Skeletal muscle satellite cell (primary cell): Measurements from ENCODE around the gene PLIN5.

Experiments used
- H3K27me3 ChIP-seq: 2 replicates; pipeline ENCODE4 v1.7.0; 2013; ENCODE audit warnings: low read length; ENCODE audit not compliant: control insufficient read depth, insufficient read depth
- H3K36me3 ChIP-seq: 2 replicates; pipeline ENCODE4 v1.7.0; 2013; ENCODE audit warnings: mild to moderate bottlenecking, control low read depth, low read length; ENCODE audit not compliant: insufficient read depth
- H3K4me1 ChIP-seq: 2 replicates; pipeline ENCODE4 v1.7.0; 2013; ENCODE audit warnings: low read length; ENCODE audit not compliant: control insufficient read depth, insufficient read depth
- H3K4me2 ChIP-seq: 2 replicates; pipeline ENCODE4 v1.7.0; 2013; ENCODE audit warnings: mild to moderate bottlenecking, low read length
- H3K4me3 ChIP-seq: 2 replicates; pipeline ENCODE4 v1.7.0; 2013; ENCODE audit warnings: low read length
- H3K9ac ChIP-seq: 2 replicates; pipeline ENCODE4 v1.7.0; 2013; ENCODE audit warnings: mild to moderate bottlenecking, low read depth, low read length, moderate library complexity
- H3K9me3 ChIP-seq: replicated peaks from 2 replicates; pipeline ENCODE4 v1.7.0; 2013; ENCODE audit warnings: mild to moderate bottlenecking, control low read depth, low read length

The PLIN5 gene

GRCh38 chr19:4504297-4504701 lies 30.7 kb downstream of the PLIN5 start:
- H3K4me2 ChIP-seq = no peak overlapping the region
- peaks cover 17% of the 10 kb centered on the region for H3K4me1 ChIP-seq
- no peak overlapping the region for H3K9ac ChIP-seq
- H3K27me3 ChIP-seq = no peaks in the 10 kb centered on the region
- H3K9me3 ChIP-seq = no peaks in the 10 kb centered on the region
- no peak overlapping the region for H3K4me3 ChIP-seq
- peaks cover 25% of the 10 kb centered on the region for H3K36me3 ChIP-seq

DNA sequence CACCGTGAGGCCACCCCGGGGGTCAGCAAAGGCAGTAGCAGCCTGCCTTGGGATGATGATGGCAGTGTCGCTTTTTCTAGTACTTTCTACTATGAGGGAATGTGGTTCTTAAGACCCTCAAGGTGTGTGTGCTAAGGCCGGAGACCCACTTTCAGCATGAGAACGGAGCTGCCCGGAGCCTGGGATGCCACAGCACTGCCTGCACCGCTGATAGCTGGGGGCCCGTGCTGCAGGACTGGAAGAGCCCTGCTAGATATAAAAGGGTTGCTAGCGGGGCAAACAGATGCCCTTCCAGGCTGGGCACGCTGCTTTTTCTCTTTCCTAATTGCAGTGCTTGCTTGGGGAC lies 31.2 kb downstream of the PLIN5 start:
- H3K9me3 ChIP-seq = no peaks in the 10 kb centered on the region
- no peak overlapping the region for H3K4me2 ChIP-seq
- peaks cover 17% of the 10 kb centered on the region for H3K4me1 ChIP-seq
- no peaks in the 10 kb centered on the region for H3K27me3 ChIP-seq
- peaks cover 26% of the 10 kb centered on the region for H3K36me3 ChIP-seq
- H3K4me3 ChIP-seq = no peak overlapping the region
- H3K9ac ChIP-seq = no peak overlapping the region

DNA sequence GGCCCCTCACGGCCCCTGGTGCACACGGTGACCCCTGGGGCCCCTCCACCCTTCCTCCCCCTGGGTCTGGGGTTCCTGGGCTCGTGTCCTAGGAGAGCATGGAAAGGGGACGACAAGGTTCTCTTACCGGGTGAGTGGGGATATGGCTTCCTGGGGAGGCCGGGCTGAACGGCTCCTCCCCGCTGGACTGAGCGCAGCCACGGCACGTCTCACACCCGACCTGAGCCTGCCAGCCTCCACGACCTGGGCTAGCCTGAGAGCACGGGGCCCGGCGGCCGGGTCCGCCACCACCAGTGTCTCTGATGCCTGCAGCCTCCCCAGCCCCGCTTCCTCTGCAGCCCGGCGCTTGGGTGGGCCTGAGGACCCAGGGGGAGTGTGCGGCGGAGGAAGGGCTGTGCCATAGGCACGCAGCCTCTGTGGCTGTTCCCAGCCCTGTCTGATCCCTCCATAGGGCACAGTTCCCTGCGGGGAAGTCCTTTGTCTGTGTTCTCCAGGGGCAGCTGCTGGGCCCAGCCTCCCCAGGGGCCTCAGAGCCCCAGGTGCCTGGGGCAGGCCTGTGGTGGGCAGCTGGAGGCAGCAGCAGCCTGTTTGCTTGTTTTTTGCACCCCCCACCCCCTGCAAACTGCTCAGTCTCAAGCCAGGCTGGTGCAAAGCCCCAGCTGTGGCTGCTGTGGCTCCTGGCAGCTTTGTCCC lies 31.7 kb downstream of the PLIN5 start:
- no peak overlapping the region for H3K9ac ChIP-seq
- no peak overlapping the region for H3K4me3 ChIP-seq
- H3K9me3 ChIP-seq = no peaks in the 10 kb centered on the region
- H3K27me3 ChIP-seq = no peaks in the 10 kb centered on the region
- H3K4me1 ChIP-seq = peaks cover 17% of the 10 kb centered on the region
- H3K4me2 ChIP-seq = no peak overlapping the region
- peaks cover 31% of the 10 kb centered on the region for H3K36me3 ChIP-seq

- Histone ChIP-seq H3K9me3 (no peaks in the 10 kb centered on the region), H3K4me1 (peaks cover 17% of the 10 kb centered on the region), H3K4me3 (no peak overlapping the region), H3K9ac (no peak overlapping the region), H3K27me3 (no peaks in the 10 kb centered on the region), H3K36me3 (peaks cover 38% of the 10 kb centered on the region), H3K4me2 (no peak overlapping the region)
Observed at GRCh38 chr19:4502282-4503131, 32.5 kb downstream of the PLIN5 start.

GRCh38 chr19:4501691-4502090 lies 33.3 kb downstream of the PLIN5 start:
- Histone ChIP-seq H3K9me3 (no peaks in the 10 kb centered on the region), H3K4me1 (peaks cover 12% of the 10 kb centered on the region), H3K4me3 (no peak overlapping the region), H3K4me2 (no peak overlapping the region), H3K27me3 (no peaks in the 10 kb centered on the region), H3K9ac (no peak overlapping the region), H3K36me3 (peaks cover 39% of the 10 kb centered on the region)

DNA sequence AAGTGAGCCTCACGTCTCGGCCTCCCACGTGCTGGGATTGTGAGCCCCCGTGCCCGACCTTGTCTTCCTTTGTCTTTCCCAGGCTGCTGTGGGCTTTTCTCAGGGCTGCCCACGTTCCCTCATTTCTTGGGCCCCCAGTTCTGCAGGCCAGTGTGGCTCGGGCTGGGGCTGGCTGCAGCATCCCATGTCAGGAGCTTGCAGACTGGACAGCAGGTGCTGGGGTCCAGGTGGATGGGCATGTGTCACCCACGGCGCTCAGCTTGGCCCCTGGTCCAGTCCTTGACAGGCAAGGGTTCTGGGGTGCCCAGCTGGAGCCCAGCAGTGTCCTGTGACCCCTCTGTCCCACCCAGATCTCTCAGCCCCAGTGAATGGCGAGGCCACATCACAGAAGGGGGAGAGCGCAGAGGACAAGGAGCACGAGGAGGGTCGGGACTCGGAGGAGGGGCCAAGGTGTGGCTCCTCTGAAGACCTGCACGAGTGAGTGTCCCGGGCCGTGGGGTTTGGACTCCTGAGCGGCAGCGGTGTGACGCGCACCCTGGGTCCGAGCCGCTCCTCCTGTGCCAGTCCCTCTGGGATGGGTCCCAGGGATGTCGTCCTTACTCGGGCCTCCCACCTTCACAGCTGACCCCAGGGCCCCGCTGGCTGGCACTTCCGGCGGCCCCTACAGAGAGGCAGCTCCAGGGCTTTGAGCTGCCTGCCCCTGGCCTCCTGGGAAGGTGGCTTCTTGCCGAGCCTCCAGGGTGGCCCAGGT lies 34.0 kb downstream of the PLIN5 start:
- no peak overlapping the region for H3K4me2 ChIP-seq
- no peaks in the 10 kb centered on the region for H3K9me3 ChIP-seq
- peaks cover 42% of the 10 kb centered on the region for H3K36me3 ChIP-seq
- no peak overlapping the region for H3K4me3 ChIP-seq
- no peak overlapping the region for H3K9ac ChIP-seq
- no peaks in the 10 kb centered on the region for H3K27me3 ChIP-seq
- peaks cover 5% of the 10 kb centered on the region for H3K4me1 ChIP-seq

DNA sequence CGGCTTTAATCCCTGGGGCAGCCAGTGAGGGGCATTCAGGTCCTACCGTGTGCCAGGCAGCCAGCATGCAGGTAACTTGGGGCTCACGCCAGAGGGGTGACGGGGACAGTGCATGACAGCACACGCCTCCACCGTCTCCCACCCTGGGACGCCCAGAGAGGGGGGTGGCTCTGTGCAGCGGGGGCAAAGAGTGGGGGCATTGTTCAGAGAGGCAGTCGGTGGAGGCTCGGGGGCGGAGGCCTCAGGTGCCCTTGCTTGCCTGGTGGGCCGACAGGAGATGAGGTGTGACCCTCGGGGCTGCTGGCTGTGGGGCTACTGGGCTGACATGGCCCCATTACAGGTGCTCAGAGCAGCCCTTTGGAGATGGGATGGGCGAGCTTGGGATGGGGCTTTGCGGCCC lies 35.2 kb downstream of the PLIN5 start:
- peaks cover 49% of the 10 kb centered on the region for H3K36me3 ChIP-seq
- no peak overlapping the region for H3K4me2 ChIP-seq
- H3K9me3 ChIP-seq = no peaks in the 10 kb centered on the region
- H3K27me3 ChIP-seq = no peaks in the 10 kb centered on the region
- H3K9ac ChIP-seq = no peak overlapping the region
- peaks cover 5% of the 10 kb centered on the region for H3K4me1 ChIP-seq
- no peak overlapping the region for H3K4me3 ChIP-seq

- Histone ChIP-seq H3K4me2 (no peak overlapping the region), H3K9ac (no peak overlapping the region), H3K4me1 (no peaks in the 10 kb centered on the region), H3K36me3 (peaks cover 46% of the 10 kb centered on the region), H3K27me3 (no peaks in the 10 kb centered on the region), H3K9me3 (no peaks in the 10 kb centered on the region), H3K4me3 (no peak overlapping the region)
Observed at GRCh38 chr19:4499318-4499717, 35.7 kb downstream of the PLIN5 start.

GRCh38 chr19:4498694-4499093 lies 36.3 kb downstream of the PLIN5 start:
- Histone ChIP-seq H3K36me3 (peaks cover 45% of the 10 kb centered on the region), H3K4me3 (no peak overlapping the region), H3K4me1 (no peaks in the 10 kb centered on the region), H3K9me3 (no peaks in the 10 kb centered on the region), H3K27me3 (no peaks in the 10 kb centered on the region), H3K9ac (no peak overlapping the region), H3K4me2 (no peak overlapping the region)

DNA sequence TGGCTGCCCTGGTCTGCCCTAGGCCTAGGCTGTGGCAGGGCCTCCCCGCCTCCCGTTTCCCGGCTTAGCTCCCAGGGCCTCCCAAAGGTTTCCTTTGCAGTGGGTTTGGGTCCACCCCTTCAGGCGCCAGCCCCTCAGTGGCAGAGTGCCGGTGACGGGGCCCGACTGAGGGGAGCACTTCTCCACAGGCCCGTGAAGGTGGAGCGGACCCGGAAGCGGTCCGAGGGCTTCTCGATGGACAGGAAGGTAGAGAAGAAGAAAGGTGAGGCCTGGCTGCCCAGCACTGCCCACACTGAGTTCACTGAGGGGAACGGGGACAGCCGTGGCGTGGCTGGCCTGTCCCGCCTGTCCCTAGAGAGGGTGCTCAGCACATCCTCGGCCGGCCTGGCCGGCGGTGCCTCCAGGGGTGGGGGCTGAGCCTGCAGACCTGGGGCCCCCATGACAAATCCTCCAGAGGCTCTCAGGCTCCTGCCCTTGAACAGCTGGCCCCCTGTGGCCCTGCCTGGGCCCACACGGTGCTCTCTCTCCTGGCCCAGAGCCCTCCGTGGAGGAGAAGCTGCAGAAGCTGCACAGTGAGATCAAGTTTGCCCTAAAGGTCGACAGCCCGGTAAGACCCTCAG lies 37.1 kb downstream of the PLIN5 start:
- H3K9me3 ChIP-seq = no peaks in the 10 kb centered on the region
- no peak overlapping the region for H3K4me3 ChIP-seq
- peaks cover 45% of the 10 kb centered on the region for H3K36me3 ChIP-seq
- no peak overlapping the region for H3K9ac ChIP-seq
- H3K27me3 ChIP-seq = no peaks in the 10 kb centered on the region
- no peaks in the 10 kb centered on the region for H3K4me1 ChIP-seq
- H3K4me2 ChIP-seq = no peak overlapping the region

- Histone ChIP-seq H3K9me3 (no peaks in the 10 kb centered on the region), H3K36me3 (peaks cover 44% of the 10 kb centered on the region), H3K9ac (no peak overlapping the region), H3K4me3 (no peak overlapping the region), H3K4me1 (no peaks in the 10 kb centered on the region), H3K4me2 (no peak overlapping the region), H3K27me3 (no peaks in the 10 kb centered on the region)
Observed at GRCh38 chr19:4496304-4496703, 38.7 kb downstream of the PLIN5 start.
